Fibroblast of skin of left biceps (primary cell): Measurements from ENCODE around the gene NDUFB5.

ENCODE experiments used
- DNase-seq, 2 experiments: peaks; one replicate each; pipeline ENCODE4 v3.0.0-alpha.2; 2013; ENCODE audit warnings: low read depth in 2 of 2

The NDUFB5 gene

DNA sequence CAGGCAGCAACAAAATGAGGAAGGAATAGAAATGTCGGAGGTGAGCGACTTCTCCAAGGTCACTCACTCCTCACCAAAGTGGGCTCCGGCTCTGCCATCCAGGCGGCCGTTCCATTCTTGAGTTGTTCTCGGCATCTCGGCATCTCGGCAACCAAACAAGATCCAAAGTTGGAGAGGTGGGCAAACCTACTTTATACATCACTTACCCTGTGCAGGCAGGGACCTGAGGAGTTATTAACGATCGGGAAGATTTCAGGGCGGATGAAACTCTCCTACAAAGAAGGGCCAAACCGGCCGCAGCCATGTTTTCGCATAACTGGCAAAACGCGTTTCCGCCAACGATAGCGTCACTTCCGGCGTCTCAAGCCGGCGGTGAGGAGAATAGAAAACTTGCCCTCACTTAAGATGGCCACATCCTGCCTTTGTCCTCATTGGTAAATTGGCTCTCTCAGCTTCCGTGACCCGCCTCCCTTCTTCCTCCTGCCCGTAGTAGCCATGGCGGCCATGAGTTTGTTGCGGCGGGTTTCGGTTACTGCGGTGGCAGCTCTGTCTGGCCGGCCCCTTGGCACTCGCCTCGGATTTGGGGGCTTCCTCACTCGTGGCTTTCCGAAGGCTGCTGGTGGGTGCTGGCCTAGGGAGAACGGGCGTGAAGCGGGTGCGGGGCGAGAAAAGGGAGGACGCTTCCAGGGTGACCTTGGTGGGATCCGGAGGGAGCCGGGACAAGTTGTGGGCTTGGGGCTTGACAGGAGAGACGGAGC lies at the start of gene NDUFB5, which contains the start of gene MRPL47:
Gene NDUFB5 (plus strand): TSS at position 474 of the 758 bp plus-strand sequence. CDS start 22 bp downstream, at position 496.
Gene MRPL47 (minus strand): TSS at position 318 of the 758 bp plus-strand sequence. CDS start 14 bp downstream, at position 304.
- DNase-seq = peak; percentile 84 to 86

DNA sequence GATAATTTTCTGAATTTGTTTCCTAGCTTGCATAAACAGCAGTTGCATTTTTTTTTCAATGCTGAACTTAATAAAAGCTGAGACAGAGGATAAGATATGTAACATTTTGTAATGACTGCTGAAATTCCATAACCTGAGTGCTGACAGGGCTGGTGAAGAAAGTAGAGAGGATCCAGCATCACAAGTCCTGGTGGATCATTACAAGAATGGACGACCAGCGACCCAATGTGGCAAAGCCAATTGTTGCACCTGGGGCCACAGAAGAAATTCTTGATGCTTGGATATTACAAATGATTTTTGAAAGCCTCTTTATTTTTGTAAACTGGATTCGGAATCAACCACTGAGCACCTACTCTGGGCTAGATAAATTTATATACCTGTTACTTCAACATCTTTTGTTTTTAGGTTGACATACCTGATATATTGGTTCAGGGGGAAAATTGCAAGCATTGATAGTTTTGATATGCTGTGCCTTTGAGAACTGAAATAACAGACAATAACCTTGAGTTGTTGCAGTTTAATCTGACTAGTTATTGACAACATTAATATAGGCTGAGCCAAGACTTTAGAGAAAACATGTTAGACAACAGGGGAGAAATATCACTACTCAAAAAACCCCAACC lies 45.7 kb upstream of the NDUFB5 start:
- peak; percentile 47 to 49 for DNase-seq

DNA sequence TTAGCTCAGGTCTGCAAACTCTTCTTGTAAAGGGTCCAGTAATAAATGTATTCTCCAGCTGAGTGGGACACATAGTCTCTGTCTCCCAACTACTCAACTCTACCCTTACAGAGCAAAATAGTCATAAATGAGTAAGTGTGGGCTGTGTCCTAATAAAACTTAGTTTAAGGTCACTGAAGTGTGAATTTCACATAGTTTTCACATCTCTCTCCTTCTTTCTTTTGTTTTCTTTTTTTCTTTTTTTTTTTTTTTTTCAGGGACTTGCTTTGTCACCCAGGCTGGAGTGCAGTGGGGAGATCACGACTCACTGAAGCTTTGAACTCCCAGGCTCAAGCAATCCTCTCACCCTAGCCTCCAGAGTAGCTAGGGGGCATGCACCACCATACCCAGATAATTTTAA lies 43.8 kb upstream of the NDUFB5 start:
- no peak for DNase-seq

DNA sequence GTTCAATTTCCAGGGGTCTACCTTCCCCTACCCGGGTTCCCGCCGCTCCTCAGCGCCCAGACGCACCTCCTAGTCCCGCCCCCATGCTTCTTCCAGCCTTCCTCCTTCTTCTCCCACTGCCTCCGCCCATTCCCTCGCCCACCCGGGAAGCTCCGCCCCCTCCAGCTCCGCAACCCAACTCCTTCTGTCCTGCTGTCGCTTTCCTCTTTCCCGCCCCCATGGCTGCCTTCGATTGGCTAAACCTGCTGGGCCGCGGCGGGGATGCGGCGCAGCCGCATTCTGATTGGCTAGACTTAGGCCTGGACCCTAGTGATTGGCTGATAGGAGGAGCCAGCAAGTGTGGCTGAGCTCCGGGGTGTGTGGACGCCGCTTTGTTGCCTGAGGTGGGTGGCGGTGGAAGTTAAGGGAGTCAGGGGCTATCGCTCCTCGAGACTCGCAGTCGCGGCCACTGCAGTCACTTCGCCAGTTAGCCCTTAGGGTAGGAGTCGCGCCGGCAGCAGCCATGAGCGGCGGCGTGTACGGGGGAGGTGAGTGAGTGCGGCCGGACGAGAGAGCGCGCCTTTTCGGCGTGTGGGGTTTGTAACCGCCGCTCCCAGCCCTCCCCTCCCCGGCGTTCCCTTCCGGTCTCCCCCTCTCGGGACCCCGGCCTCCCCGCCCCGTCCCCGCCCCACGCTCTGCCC lies 41.9 kb upstream of the NDUFB5 start, which contains the start of gene ACTL6A:
Gene ACTL6A (plus strand): TSS at position 336 of the 680 bp plus-strand sequence. CDS start 167 bp downstream, at position 503.
- DNase-seq = peak; percentile 99

DNA sequence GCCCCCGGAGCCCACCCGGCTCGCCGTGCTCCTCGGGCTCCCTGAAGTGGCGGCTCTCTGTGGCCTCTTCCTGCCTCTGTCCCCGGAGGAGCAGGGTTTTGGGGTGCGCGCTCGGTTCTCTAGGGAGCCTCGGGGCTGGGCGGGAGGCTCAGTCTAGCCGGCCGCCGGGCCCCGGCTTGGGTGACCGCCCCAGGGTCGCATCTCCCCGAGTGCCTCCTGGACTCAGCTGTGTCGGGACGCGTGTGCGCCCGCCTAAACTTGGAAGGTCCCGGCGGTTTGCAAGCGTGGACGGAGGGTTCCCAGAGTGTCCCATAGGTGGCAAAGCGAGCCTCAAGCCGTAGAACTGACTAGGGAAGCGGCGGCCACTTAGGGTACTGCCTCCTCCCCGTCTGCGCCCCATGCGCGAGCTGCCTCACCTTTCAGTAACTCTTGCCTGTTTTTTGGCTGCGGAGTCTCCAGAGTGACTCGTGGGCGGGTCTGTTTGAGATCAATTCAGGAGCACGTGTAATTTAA lies 41.3 kb upstream of the NDUFB5 start:
- DNase-seq = peak; percentile 8 to 10

DNA sequence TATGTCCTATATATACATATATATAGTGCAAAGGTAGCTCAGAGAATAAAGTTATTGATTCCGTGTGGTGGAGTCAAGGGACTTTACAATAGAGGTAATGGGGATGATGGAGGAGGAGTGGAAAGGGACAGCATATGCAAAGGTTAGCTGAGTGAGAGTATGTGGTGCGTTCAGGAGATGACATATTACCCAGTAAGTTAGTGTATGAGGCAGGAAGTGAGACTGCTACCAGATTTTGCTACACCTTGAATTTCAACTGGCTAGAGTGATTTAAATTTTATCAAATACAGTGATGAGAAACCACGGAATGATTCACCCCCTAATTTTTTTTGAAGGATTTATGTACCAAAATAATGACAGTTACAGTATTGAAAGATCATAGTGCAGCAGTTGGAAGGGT lies 39.1 kb upstream of the NDUFB5 start:
- DNase-seq = no peak

DNA sequence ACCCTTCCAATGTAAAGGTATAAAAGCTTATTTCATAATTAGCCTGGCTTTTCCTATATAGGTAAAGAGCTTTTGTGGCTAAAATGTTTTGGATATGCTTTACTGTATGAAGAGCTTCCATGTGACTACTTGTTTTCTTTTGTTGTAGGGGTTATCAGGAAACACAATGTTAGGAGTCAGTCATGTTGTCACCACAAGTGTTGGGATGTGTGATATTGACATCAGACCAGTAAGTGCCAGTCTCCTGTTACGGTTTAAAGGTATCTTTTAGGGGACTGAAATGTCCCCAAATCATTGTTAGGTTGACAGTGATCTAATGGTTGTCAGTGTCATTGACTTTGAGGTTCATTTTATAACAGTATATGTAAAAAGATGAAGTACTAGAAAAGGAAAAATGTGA lies 23.6 kb upstream of the NDUFB5 start:
- DNase-seq = no peak

DNA sequence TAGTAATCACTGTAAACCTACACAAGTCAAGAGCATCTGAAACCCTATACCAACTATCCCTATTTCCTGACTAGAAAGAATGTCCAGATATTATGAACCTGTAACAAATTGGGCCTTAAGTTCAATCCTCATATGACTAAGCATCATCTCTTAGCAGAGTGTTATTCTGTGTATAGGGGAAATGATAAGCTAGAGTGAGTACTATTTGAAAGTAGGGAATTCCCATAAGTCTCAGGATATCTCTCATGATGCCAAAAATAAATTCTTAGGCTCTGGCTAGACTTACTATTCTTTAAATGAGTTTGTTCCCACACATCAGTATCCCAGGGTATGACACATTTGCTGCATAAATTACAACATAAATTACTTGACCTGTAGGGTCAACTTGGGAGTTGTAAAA lies 15.5 kb upstream of the NDUFB5 start:
- no peak for DNase-seq

DNA sequence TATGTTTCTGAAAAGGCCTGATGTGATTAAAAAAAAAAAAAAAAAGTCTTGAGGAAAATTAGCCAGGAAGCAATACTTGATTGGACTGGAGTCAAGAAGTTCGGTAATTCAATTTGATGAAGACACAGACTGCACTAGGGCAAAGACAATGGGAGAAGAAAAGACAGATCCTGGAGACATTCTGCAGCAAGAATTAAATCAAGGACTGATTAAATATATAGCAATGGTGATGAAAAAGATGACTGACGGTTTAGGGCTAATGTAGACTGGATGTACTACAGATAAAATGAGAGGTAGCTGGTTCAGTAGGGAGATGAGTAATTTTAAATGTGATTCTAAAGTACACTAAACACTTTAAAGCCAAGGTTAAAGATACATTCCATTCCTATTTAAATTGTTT lies 13.9 kb upstream of the NDUFB5 start:
- no peak for DNase-seq

DNA sequence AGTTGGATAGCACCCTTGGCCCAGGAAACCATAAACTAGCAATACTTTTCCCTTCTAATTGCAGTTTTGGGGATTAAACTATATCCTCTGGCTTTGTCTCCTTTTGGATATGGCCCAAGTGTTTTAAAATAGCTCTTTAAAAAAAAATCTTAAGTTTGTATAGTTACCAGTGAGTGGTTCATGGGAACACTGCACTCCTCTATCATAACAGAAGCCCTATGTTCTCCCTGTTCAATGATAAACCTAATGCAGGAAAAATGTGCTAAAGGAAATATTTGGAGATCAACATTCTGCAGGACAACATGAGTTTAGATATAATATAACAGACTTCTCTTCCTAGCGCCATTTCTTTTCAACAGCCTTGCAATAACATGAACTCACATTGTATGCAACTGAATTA lies 13.3 kb upstream of the NDUFB5 start:
- DNase-seq = no peak

DNA sequence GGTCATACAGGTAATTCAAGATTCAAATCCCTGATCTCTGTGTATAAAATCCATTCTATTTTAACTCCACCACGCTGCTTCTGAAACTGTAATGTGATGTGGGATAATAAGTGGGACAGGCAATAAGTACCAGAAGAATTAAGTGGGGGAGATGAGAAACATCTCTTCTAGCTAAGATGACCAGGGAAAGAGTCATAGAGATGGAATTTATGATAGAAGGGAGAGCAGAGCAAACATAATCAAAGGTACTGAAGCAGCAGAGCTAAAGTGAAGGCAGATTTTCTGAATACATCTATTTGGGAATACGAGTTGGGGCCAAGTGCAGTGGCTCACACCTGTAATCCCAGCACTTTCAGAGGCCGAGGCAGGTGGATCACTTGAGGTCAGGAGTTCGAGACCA lies 5.1 kb upstream of the NDUFB5 start:
- DNase-seq = no peak

DNA sequence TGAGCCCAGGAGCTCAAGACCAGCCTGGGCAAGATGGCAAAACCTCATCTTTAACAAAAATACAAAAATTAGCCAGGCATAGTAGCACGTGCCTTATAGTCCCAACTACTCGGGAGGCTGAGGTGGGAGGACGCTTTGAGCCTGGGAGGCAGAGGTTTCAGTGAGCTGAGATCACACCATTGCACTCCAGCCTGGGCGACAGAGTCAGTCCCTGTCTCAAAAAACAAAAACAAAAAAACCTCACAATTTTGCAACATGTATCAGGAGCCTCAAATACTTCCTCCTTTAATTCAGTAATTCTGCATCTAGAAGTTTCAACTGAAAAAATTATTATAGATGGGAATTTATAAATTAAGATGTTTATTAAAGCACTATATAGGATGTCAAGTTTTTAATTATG lies 1.3 kb upstream of the NDUFB5 start:
- no peak for DNase-seq

DNA sequence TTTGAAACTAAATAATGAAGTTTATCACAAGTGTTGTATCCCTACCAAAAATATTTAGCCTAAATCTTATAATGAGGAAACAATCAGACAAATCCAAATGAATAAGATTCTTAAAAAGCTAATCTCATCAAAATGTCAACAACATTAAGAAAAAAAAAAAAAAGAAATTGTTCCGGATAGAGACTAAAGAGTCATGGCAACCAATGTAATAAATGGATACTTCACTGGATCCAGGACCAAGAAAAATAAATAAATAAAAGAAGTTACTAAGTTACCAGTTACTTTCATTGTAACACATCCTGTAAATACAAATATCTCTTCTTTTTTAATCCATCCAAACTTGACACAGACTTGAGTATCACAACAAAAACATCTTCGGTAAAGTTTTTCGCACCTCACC lies 763 bp upstream of the NDUFB5 start:
- DNase-seq = no peak

DNA sequence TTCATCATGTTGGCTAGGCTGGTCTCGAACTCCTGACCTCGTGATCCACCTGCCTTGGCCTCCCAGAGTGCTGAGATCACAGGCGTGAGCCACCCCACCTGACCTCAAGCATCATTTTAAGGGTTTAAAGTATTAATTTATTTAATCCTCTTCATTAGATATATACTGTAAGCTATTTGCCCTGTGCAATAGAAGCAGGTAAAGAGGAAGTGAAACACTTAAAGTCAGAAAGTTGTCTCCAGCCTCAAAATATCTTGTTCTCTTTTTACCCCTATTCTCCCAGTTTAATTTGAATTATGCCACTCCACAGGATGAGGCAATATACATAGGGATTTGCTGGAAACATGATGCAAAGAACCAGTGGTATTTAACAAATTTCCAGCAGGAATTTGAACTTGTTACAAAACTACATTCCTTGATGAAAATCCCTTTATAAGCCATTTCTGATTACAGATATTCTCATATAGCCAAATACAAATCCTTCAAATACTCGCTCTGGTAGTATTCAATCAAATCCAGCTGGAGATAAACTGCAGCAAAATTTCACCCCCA lies 2.0 kb downstream of the NDUFB5 start:
- DNase-seq = no peak

DNA sequence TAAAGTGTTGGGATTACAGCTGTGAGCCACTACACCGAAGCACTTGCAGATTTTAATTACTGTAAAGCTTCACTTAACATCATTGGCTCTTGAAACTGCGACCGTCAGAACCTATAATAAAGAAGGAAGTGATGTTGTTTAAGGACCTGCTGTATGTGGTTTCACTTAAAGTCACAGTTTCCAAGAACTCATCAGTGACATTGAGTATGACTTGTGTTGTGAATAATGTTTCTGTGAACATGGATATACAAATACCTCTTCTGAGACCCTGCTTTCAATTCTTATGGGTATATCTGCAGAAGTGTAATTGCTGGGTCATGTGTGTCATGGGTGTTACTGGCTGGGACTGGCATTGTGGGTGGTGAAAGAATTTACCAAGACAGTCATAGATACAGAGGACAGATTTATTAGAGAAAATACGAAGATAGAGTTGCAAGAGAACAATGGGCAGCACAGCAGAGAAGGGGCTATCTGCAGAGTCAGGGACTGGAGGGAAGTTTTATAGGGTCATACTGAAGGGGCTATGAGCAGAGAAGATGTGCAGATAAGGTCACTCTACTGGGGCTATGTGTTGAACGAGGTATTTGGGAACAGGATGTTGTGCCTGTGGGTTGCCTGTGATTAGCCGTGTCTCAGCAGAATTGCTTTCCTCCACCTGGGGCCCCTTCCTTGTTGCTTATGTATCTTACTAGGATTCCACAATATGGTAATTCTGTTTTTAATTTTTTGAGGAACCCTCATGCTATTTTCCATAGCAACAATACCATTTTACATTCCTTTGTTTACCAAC lies 4.5 kb downstream of the NDUFB5 start:
- no peak for DNase-seq

DNA sequence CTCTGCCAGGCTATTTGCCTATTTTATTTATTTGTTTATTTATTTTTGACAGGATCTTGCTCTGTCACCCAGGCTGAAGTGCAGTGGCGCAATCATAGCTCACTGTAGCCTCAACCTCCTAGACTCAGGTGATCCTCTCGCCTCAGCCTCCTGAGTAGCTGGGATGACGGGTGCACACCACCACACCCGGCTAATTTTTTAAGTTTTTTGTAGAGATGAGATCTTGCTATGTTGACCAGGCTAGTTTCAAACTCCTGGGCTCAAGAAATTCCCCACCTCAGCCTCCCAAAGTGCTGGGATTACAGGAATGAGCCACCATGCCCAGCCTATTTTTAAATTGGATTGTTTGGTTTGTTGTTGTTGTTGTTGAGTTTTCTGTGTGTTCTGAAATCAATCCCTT lies 5.5 kb downstream of the NDUFB5 start:
- DNase-seq = no peak

DNA sequence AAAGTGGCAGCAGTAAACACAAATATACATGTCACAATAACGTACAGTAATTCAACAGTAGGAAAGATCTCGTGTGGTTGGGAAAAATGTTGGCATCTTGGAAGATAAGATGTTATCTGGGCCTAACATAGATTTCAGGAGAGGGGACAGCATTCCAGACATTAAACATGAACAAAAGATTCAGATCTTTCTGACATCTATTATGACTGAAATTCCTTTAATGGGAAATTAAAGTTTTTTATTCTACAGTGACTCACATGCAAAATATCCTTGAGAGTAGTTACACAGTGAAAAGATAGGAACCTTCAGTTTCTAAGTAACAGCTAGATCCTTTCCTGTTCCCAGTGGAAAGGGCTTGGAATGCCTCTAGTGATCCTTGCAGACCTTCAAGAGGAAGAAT lies 9.2 kb downstream of the NDUFB5 start:
- DNase-seq = peak; percentile 28 to 31

DNA sequence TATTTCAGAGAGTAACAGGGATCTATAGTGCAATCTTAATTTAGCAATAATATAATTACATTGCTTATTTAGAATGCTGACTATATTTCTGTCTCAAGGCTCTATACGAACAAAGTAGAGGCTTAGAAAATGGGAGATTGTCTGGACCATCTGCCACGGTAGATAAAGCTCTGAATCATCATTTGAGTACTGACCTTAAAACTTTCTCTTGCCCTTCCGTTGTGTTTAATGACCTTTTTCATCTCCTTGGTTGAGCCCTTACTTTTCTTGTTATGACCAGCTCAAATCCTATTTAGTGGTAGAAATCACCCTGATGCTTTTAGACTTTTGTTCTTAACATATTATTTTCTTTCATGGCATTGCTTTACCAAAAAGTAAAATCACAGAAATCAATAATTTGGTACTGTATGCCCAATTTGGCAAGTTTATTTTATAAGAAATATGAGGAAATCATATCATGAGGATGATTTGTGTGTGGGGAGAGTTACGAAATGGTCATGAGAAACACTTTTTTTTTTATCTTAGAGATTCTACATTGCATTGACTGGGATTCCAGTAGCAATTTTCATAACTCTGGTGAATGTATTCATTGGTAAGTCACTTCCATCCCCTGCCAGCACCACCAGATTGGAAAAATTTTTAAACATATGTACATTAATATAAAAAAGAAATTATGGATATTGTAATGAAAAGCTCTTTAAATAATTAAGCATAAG lies 11.0 kb downstream of the NDUFB5 start:
- DNase-seq = no peak

DNA sequence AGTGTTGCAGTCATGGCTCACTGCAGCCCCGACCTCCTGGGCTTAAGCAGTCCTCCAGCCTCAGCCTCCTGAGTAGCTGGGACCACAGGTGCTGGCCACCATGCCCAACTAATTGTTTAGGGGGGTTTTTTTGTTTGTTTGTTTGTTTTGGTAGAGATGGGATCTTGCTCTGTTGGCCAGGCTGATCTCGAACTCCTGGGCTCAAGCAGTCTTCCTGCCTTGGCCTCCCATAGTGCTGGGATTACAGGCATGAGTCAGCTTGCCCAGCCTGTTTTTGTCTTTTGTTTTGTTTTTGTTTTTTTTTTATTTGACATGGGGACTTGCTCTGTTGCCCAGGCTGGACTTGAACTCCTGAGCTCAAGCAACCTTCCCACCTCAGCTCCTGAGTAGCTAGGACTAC lies 17.4 kb downstream of the NDUFB5 start:
- DNase-seq = no peak

DNA sequence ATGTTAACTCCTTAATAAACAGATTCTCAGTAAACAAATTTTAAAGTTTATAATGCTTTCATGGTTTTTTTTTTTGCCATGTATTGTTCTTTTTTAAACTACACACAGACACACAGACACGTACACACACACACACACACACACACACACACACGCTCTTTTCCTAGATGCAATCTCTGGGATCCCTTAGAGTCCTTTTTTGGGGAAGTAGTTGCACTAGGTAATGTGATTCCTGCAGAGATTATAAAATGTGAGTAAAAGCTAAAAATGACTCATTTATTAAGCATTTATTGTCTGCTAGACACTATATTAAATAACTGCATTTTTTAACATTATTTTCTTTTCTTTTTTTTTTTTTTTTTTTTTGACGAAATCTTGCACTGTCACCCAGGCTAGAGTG lies 19.9 kb downstream of the NDUFB5 start:
- peak; percentile 26 to 36 for DNase-seq
